HepG2 (cell line): Measurements from ENCODE around the gene ANKRD11. TPM values are rescaled to one million over a fixed set of nuclear protein-coding genes. Genes with fewer than 3 reads are reported as not detected.

Source experiments
- ATRX ChIP-seq: sonication (generic); formaldehyde crosslinking; IDR thresholded peaks from 2 replicates; pipeline ENCODE4 v1.4.0; 2020; ENCODE audit warnings: missing genetic modification reagents, borderline replicate concordance
- CHD2 ChIP-seq: IDR thresholded peaks from 2 replicates; pipeline ENCODE4 v1.6.1; 2011; ENCODE audit warnings: low read depth, low read length, improper control_type of control experiment
- FOXO1 ChIP-seq: sonication (generic); formaldehyde crosslinking; IDR thresholded peaks from 2 replicates; pipeline ENCODE4 v1.4.0; 2020; ENCODE audit warnings: missing genetic modification reagents
- FOXP1 ChIP-seq, 2 experiments: fragments of 450-650 bp in 1 of 2; IDR thresholded peaks; 2 replicates each; pipeline ENCODE4 v1.6.1; 2017 to 2018; ENCODE audit warnings: antibody characterized with exemption in 1 of 2
- GATAD1 ChIP-seq: IDR thresholded peaks from 2 replicates; pipeline ENCODE4 v1.6.1; 2016; ENCODE audit warnings: missing genetic modification reagents, missing compliant biosample characterization
- HMG20A ChIP-seq: IDR thresholded peaks from 2 replicates; pipeline ENCODE4 v1.6.1; 2016; ENCODE audit warnings: borderline replicate concordance
- IKZF1 ChIP-seq: fragments of 450-650 bp; IDR thresholded peaks from 2 replicates; pipeline ENCODE4 v1.7.1; 2016
- KLF6 ChIP-seq: IDR thresholded peaks from 2 replicates; pipeline ENCODE4 v1.8.0; 2016; ENCODE audit warnings: missing biosample characterization, missing genetic modification reagents
- MAFG ChIP-seq: sonication (generic); formaldehyde crosslinking; IDR thresholded peaks from 2 replicates; pipeline ENCODE4 v1.5.1; 2020; ENCODE audit warnings: mild to moderate bottlenecking, missing genetic modification reagents
- MIXL1 ChIP-seq: IDR thresholded peaks from 2 replicates; pipeline ENCODE4 v1.6.1; 2016
- PAX8 ChIP-seq: sonication (generic); formaldehyde crosslinking; IDR thresholded peaks from 2 replicates; pipeline ENCODE4 v1.8.0; 2022; ENCODE audit warnings: mild to moderate bottlenecking, missing genetic modification reagents, borderline replicate concordance
- RFXANK ChIP-seq: IDR thresholded peaks from 2 replicates; pipeline ENCODE4 v1.6.1; 2016
- SNAPC2 ChIP-seq: sonication (generic); formaldehyde crosslinking; IDR thresholded peaks from 2 replicates; pipeline ENCODE4 v1.8.1; 2022; ENCODE audit warnings: mild to moderate bottlenecking, missing genetic modification reagents
- SUZ12 ChIP-seq: fragments of 150-350 bp; IDR thresholded peaks from 2 replicates; pipeline ENCODE4 v1.6.1; 2014; ENCODE audit warnings: low read depth, low read length
- TP53 ChIP-seq: sonication (generic); formaldehyde crosslinking; conservative IDR thresholded peaks from 2 replicates; pipeline ENCODE4 v1.4.0; 2020; ENCODE audit warnings: missing genetic modification reagents
- TRIM24 ChIP-seq: sonication (generic); formaldehyde crosslinking; IDR thresholded peaks from 2 replicates; pipeline ENCODE4 v1.8.0; 2022; ENCODE audit warnings: mild to moderate bottlenecking, missing genetic modification reagents
- U2AF1 ChIP-seq: fragments of 200-400 bp; formaldehyde crosslinking; optimal IDR thresholded peaks from 2 replicates; pipeline ENCODE3; 2017; ENCODE audit warnings: mild to moderate bottlenecking, low read depth, low read length
- ZFP37 ChIP-seq: sonication (generic); formaldehyde crosslinking; IDR thresholded peaks from 2 replicates; pipeline ENCODE4 v1.4.0; 2020; ENCODE audit warnings: missing genetic modification reagents, borderline replicate concordance
- ZKSCAN8 ChIP-seq: IDR thresholded peaks from 2 replicates; pipeline ENCODE4 v1.6.1; 2016; ENCODE audit warnings: borderline replicate concordance, missing genetic modification reagents, missing compliant biosample characterization
- ZNF205 ChIP-seq: IDR thresholded peaks from 2 replicates; pipeline ENCODE4 v1.6.1; 2018; ENCODE audit warnings: missing biosample characterization, missing genetic modification reagents
- ZNF33A ChIP-seq: sonication (generic); formaldehyde crosslinking; IDR thresholded peaks from 2 replicates; pipeline ENCODE4 v1.5.1; 2020; ENCODE audit warnings: missing genetic modification reagents, mild to moderate bottlenecking, moderate library complexity, borderline replicate concordance
- ZNF44 ChIP-seq: sonication (generic); formaldehyde crosslinking; IDR thresholded peaks from 2 replicates; pipeline ENCODE4 v1.5.1; 2020; ENCODE audit warnings: mild to moderate bottlenecking, missing genetic modification reagents
- ZNF550 ChIP-seq: sonication (generic); formaldehyde crosslinking; IDR thresholded peaks from 2 replicates; pipeline ENCODE4 v1.4.0; 2020; ENCODE audit warnings: mild to moderate bottlenecking, missing genetic modification reagents, borderline replicate concordance
- polyA plus RNA-seq, 8 experiments: library from polyadenylated mRNA; depleted of rRNA in 3 of 8; stranded (reverse) in 7 of 8; unstranded in 1 of 8; fragments of >200 nt; fragmentation: Illumina TruSeq in 4 of 8; extraction: Trizol in 4 of 8; gene quantifications; 2 replicates each; pipeline versions ENCODE4 v1.2.1 to v1.2.3, GENCODE V29; 2011 to 2016; ENCODE audit warnings: low read depth in 4 of 8, missing spikeins in 1 of 8, mixed read lengths in 1 of 8; ENCODE audit not compliant: insufficient read depth in 1 of 8
- total RNA-seq, 5 experiments: library from RNA; depleted of rRNA; stranded (reverse); fragments of >200 nt; fragmentation: Illumina TruSeq; extraction: Trizol; gene quantifications; 2 replicates each; pipeline ENCODE4 v1.2.3, GENCODE V29; 2016; ENCODE audit warnings: low read depth in 1 of 5
- TF ChIP-seq, protein P1 (sequence below): IDR thresholded peaks from 2 replicates; pipeline ENCODE4 v1.6.1; 2016; ENCODE audit warnings: missing compliant biosample characterization, missing genetic modification reagents, borderline replicate concordance
- TF ChIP-seq, protein P2 (sequence below): sonication (generic); formaldehyde crosslinking; IDR thresholded peaks from 2 replicates; pipeline ENCODE4 v1.8.0; 2022; ENCODE audit warnings: missing genetic modification reagents, low read depth, mild to moderate bottlenecking, borderline replicate concordance
- TF ChIP-seq, protein P3 (sequence below): sonication (generic); formaldehyde crosslinking; IDR thresholded peaks from 2 replicates; pipeline ENCODE4 v1.4.0; 2020; ENCODE audit warnings: mild to moderate bottlenecking, missing genetic modification reagents
- TF ChIP-seq, protein P4 (sequence below): sonication (generic); formaldehyde crosslinking; IDR thresholded peaks from 2 replicates; pipeline ENCODE4 v1.4.0; 2020; ENCODE audit warnings: missing genetic modification reagents

The ANKRD11 gene
- total and polyA plus RNA-seq, 2 of the 13 experiments (the other 11 are each of a cell fraction or from before 2014, with no cell fraction given) = 21.4 to 38.4 TPM

DNA sequence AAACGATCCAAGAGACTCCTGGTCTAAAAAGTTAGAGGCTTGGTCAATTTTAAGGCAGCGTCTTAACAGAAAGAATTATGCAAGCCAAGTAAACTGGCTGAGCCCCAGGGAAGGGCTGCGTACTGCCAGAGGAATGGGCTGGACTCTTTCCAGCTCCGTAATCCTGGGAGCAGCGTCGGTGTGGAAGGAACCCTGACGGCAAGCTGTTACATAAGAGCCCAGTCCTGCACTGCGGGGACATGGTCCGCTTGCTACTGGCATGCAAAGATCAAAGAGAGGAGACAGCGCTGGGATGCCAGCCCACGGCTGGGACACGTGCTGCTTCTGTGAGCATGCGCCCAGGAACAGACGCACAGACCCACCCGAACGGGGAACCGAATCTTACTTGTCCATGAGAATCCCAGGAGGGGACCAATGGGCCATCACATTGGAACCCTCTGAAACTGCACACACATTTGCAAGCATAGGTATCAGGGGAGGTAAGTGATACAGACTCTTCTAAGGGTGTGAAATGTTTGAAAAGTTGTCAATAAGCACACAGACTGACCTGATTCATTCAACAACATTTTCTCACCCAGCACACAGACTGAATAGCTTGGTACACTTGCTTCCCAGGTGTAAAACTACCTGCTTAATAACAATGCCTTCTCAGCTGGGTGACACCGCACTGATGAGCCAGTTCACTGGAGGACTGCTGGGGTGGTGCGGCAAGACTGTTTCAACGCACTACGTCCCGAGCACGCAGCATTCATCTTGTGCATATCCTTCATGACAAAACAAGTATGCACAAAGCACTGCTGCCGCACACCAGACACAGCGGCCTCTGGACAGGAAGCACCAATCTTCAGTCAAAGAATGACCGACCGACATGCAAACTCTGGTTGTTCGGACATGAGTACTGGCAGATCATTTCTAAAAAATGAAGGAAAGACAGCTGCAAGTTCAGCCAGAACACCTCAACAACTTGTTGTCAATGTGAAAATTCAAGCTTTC lies 94.9 kb downstream of the ANKRD11 start (continued):
- TF ChIP-seq KLF6 (CRISPR knock-in tag) = peak; percentile 98
- no peak for TF ChIP-seq PAX8 (CRISPR knock-in tag)
- peak; percentile 61 for TF ChIP-seq TRIM24 (CRISPR knock-in tag)
- TF ChIP-seq, protein P1, sequence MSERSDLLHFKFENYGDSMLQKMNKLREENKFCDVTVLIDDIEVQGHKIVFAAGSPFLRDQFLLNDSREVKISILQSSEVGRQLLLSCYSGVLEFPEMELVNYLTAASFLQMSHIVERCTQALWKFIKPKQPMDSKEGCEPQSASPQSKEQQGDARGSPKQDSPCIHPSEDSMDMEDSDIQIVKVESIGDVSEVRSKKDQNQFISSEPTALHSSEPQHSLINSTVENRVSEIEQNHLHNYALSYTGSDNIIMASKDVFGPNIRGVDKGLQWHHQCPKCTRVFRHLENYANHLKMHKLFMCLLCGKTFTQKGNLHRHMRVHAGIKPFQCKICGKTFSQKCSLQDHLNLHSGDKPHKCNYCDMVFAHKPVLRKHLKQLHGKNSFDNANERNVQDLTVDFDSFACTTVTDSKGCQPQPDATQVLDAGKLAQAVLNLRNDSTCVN (CRISPR knock-in tag) = peak; percentile 79
- TF ChIP-seq, protein P2, sequence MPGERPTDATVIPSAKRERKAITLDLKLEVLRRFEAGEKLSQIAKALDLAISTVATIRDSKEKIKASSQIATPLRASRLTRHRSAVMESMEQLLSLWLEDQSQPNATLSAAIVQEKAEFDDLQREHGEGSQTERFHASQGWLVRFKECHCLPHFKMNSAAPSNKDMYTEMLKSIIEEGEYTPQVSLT (CRISPR knock-in tag) = peak; percentile 66; the same call in 1 of the 2 replicates
- TF ChIP-seq ZNF33A (CRISPR knock-in tag) = no peak
- TF ChIP-seq, protein P3, sequence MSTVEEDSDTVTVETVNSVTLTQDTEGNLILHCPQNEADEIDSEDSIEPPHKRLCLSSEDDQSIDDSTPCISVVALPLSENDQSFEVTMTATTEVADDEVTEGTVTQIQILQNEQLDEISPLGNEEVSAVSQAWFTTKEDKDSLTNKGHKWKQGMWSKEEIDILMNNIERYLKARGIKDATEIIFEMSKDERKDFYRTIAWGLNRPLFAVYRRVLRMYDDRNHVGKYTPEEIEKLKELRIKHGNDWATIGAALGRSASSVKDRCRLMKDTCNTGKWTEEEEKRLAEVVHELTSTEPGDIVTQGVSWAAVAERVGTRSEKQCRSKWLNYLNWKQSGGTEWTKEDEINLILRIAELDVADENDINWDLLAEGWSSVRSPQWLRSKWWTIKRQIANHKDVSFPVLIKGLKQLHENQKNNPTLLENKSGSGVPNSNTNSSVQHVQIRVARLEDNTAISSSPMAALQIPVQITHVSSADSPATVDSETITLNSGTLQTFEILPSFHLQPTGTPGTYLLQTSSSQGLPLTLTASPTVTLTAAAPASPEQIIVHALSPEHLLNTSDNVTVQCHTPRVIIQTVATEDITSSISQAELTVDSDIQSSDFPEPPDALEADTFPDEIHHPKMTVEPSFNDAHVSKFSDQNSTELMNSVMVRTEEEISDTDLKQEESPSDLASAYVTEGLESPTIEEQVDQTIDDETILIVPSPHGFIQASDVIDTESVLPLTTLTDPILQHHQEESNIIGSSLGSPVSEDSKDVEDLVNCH (CRISPR knock-in tag) = no peak
- no peak for TF ChIP-seq SUZ12
- peak; percentile 81 for TF ChIP-seq GATAD1 (CRISPR knock-in tag)
- peak; percentile 94 for TF ChIP-seq RFXANK (CRISPR knock-in tag)
- no peak; the same call in 1 of the 2 replicates for TF ChIP-seq SNAPC2 (CRISPR knock-in tag)
- TF ChIP-seq ATRX (CRISPR knock-in tag) = no peak
- TF ChIP-seq ZNF44 (CRISPR knock-in tag) = no peak; the same call in 1 of the 2 replicates
- peak; percentile 91; the same call in 1 of the 2 replicates for TF ChIP-seq ZKSCAN8 (CRISPR knock-in tag)
- peak; percentile 95; the same call in 1 of the 2 replicates for TF ChIP-seq MIXL1 (CRISPR knock-in tag)
- peak; percentile 97 for TF ChIP-seq ZNF205 (CRISPR knock-in tag)
- TF ChIP-seq CHD2 = no peak
- TF ChIP-seq IKZF1 = no peak
- TF ChIP-seq ZFP37 (CRISPR knock-in tag) = peak; percentile 97; the same call in 1 of the 2 replicates
- TF ChIP-seq, protein P4, sequence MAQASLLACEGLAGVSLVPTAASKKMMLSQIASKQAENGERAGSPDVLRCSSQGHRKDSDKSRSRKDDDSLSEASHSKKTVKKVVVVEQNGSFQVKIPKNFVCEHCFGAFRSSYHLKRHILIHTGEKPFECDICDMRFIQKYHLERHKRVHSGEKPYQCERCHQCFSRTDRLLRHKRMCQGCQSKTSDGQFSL (CRISPR knock-in tag) = no peak
- TF ChIP-seq U2AF1 = peak; percentile 53
- no peak for TF ChIP-seq MAFG (CRISPR knock-in tag)
- peak; percentile 92 for TF ChIP-seq FOXO1
- TF ChIP-seq TP53 (CRISPR knock-in tag) = peak; percentile 70; the same call in 1 of the 2 replicates
- peak; percentile 97 for TF ChIP-seq HMG20A (CRISPR knock-in tag)
- TF ChIP-seq ZNF550 = 0 out of 2 replicates have a peak, but pooled peaks have one; percentile 82
- TF ChIP-seq FOXP1 (IDR thresholded peaks at IDR 0.05) = 0 out of 2 replicates have a peak, but pooled peaks have one; percentile 25
- TF ChIP-seq FOXP1 (CRISPR knock-in tag; IDR thresholded peaks at IDR 0.05) = peak; percentile 90
